HG03354 (cell line): ENCODE data around the gene UFSP2.

ENCODE experiments used
- ATAC-seq: cut with Tn5 transposase; IDR thresholded peaks from one replicate; pipeline ENCODE4 v1.9.1; 2021; ENCODE audit warnings: mild to moderate bottlenecking; ENCODE audit not compliant: unreplicated experiment, poor library complexity, severe bottlenecking

UFSP2 gene, protein sequence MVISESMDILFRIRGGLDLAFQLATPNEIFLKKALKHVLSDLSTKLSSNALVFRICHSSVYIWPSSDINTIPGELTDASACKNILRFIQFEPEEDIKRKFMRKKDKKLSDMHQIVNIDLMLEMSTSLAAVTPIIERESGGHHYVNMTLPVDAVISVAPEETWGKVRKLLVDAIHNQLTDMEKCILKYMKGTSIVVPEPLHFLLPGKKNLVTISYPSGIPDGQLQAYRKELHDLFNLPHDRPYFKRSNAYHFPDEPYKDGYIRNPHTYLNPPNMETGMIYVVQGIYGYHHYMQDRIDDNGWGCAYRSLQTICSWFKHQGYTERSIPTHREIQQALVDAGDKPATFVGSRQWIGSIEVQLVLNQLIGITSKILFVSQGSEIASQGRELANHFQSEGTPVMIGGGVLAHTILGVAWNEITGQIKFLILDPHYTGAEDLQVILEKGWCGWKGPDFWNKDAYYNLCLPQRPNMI

DNA sequence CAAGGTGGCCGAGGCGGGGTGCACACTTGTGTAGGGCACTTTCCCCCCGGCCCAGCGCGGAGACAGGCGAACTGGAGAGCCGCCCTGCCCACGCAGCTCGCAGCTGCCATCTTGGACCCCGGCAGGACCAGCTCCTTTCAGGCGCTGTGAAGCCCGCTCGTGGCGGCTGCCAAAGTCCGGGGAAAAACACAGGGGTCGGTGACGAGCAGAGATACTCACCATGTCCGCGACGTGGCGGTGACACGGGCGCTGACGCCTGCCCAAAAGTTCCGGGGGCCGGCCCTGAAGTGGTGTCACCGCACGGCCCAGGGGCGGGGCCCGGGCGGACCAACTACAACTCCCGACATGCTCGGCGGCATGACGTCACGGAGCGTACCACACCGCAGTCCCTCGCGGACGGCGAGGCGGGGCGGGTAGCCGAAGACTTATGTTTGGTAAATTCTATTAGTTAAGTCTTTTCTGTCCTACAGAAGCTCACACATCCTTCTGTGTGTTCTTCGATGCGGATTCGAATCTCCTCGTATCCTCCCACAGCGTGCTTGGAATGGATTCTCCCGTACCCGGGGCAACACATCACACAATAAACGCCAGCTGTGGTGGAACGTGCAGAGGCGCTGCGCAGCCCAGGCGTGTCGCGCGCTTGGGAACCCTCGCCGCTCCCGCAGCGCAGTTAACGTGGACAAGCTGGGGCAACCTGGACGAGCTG lies at the start of gene UFSP2:
Gene UFSP2 (minus strand): TSS at position 318 of the 706 bp plus-strand sequence. CDS start 96 bp downstream, at position 222.
- peak; percentile 91 for ATAC-seq

DNA sequence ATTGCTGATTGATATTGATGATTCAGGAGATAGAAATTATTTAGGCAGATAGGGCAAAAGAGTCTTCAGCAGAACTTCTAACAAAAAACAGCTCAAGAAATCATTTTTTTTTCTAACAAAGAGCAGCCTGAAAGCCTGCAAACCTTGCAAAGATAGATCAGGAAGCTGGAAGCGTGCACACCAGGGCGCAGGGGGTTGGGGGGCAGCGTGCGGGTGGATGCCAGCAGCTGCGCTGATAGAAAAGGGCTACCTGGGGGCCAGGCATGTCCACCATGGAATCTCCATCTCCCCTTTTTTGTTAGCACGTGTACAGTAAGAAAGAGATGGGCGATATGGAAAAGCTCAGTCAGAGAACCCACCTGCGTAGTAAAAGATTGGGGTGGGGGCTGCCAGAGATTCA lies 47.5 kb upstream of the UFSP2 start:
- no peak for ATAC-seq

DNA sequence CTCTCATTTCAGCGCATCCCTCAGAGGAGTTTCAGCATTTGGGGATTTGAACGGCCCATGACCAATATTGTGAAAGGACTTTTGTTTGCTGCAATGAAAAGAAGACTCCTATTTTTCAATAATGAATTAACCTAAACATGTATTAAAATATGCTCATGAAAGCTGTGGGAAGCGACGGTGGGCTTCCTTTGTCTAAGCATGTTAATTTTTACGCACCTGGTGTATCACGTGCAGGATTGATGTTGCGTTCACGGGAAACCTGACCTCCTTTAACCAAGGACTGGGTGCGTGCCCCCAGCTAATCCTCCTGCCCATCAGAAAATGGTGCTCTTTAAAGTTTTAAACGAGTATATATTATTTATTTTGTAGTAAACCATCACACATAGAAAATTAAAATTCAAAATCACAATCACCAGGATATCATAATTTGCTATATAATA lies 46.4 kb upstream of the UFSP2 start:
- no peak for ATAC-seq

DNA sequence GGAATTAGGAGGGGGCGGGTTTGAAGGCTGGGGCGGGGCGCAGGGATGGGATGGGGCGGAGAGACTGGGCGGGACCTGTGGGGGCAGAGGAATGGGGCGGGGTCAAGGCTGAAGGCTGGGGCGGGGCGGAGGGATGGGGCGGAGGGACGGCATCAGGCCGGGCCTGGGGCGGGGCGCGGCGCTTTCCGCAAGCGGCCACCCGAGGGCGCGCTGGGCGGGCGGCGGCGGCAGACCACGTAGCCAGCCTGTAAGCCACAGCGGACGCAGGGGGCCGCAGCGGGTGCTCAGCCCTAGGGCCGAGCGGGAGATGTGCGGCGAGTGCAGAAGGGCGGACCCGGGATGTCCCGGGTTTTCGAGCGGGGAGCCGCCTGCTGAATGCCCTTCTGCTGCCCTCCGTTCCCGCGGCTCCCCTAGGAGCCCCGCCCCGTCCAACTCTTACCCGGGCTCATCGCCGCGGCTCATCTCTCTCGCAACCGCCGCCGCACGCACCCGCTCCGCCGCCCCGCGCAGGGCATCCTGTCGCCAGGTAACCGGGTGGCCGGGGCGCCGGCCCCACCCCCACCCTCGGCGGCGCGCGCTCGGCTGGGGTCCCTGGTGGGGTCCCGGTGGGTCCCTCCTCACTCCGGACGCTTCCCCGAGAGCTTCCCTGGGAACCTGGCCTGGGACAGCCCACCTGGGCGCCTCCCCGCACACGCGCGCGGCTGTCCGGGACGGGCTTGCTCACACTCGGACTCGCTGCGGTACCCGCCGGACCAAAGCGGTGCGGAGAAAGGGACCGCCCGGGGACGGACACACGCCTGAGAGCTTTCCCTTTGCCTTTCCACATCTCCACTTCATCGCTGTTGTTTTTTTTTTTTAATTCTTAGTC lies 45.7 kb upstream of the UFSP2 start, which contains the start of gene CCDC110:
Gene CCDC110 (minus strand): TSS at position 499 of the 868 bp plus-strand sequence. CDS start 50 bp downstream, at position 449.
- ATAC-seq: peak; percentile 90

DNA sequence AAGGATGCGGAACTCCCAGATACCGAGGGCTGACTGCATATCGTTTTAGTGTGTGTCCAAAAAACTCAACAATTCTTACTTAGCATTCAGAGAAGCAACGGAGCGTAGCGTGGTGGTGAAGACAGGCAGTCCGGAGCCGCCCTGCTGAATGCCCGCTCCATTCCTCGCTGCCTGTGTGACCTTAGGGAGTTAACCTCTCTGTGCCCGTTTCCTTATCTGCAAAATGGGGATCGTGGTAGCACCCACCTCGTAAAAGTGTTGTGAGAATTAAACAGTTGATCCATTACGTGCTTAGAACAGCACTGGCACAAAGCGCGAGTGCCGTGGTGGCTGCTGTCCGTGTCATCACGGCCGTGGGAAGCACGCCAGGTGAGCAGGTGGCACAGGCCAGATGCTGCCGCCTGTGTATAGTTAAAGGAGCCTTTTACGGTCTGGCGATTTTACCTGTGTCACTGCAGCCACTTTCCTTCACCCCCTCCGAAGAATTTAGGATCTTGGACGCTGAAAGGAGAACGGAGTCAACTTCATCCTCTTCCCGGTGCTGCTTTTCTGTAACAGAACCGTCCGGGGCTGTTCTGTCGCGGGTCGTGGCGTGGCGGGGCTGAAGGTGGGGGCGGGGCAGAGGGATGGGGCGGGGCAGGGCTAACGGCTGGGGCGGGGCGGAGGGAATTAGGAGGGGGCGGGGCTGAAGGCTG lies 44.9 kb upstream of the UFSP2 start:
- ATAC-seq: no peak

DNA sequence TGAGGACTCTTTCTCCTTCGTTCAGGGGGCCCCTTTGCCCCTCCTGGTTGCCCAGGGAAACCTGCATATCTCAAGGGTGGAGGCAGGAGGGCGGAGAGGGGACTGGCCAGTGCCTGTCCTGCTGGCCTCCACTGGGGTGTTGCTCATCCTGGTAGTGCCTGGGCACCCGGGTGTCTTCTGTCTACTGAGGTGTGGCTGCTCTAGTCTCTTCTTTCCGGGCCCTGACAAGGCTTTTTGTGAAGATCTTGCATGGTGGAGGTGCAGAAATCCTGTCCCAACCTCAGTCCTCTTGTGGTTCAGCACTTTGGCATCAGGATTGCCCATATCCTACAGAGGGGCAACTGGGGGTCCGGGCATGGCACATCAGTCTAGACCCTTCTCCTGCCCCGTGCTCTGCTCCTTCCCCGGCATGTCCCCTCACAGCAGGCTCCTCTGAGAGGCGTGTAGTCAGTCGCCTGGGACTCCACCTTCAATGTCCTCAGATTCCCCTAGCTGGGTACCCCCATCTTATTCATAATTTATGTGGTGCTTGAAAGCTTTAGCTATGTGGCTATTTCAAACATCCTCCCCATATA lies 43.9 kb upstream of the UFSP2 start:
- no peak for ATAC-seq

DNA sequence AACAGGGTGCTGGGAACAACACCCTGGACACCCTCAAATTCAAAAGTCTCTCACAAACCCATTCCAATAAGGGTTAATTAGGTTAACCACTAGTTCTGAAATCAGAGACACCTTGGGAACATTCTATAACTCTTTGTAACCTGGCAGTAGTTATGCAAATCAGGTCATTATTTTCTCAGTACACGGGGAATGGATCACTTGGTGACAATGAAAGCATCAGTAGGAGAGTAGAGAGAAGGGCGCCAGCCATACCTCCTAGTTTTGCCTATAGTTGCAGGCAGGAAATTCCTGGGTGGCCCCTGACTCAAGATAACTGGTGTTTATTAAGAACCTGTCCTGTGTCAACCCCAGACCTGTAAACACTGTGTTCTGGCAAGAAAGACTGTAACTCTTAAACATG lies 43.2 kb upstream of the UFSP2 start:
- ATAC-seq: no peak

DNA sequence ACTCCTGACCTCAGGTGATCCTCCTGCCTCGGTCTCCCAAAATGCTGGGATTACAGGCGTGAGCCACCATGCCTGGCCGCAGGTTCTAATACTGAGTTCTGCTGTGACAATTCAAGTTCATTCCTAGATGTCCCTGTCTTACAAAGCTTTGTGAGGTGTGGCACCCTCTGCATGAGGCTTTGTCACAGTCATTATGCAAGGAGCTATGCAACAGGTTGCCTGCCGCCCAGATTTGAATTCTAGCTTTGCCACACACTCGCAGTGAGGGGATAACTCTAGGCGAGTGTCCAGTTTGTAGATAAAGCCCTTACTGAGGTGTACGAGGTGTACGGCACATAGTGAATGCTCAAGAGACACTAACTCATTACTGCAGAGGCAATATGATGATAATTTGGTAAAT lies 42.2 kb upstream of the UFSP2 start:
- no peak for ATAC-seq

DNA sequence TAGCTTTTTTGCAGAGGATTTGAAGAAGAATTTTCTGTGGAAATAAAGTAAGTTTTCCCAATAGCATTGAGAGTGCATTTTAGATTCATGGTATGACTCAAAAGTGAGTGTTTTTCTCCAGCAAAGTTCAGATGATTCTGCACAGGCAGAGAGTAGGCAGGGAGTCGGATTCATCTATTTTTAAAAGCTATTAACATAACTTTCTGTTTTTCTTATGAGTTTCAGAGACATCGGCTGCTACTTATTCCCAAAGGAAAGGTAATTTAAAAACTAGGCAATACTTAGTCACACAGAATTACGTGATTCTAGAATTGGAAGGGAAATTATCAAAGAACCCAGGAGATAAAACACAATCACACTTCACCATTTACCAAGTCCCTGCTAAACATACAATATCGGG lies 41.3 kb upstream of the UFSP2 start:
- ATAC-seq: no peak

DNA sequence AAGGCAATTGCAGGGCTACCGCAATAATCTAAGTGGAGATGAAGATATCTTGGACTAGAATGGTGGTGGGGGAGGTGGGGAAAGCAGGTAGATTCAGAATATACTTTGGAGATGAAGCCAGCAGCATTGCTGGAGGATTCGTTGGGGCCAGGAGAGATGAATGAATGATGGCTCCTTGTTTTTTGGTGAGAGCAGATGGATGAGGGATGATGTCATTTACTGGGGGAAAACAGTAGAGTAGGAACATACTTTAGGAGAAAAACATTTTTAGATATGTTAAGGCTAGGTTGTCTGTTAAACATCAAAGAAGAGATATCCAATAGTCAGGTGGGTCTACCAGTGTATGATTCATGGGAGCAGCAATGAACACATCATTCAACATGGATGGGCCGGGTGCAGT lies 39.9 kb upstream of the UFSP2 start:
- no peak for ATAC-seq

DNA sequence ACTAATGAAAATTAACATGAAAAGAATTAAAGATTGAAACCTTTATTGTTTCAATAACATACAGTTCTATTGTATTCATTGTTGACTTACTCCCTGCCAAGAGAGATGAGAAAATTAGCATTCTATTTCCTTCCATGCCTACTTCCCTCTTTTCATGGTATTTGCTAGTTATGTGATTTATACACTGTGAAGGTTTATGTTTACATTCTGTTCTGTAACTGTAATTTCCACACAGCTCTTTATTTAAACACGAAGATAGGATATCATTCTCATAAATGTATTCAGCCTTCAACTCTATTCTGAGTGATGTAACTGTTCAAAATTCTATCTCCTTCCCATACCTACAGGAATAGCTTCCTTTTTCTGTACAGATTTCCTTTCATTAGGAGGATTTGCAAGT lies 39.1 kb upstream of the UFSP2 start:
- no peak for ATAC-seq

DNA sequence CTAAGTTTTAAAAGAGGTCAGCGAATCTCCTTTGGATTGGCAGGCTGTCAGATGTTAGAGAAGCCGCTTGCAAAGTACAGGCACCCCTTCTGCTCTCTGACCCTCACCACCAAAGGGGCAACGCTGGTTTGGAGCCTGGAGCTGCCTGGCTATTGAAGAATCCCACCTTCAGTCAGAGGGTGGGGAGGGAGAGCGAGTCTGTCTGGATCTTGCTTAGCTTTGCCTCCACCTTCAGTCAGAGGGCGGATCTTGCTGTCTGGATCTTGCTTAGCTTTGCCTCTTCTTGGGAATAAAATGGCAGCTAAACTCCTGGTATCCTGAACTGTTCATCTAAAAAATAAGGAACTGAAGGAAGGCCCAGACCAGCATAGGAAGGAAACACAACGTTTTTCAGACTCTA lies 38.4 kb upstream of the UFSP2 start:
- ATAC-seq: no peak

DNA sequence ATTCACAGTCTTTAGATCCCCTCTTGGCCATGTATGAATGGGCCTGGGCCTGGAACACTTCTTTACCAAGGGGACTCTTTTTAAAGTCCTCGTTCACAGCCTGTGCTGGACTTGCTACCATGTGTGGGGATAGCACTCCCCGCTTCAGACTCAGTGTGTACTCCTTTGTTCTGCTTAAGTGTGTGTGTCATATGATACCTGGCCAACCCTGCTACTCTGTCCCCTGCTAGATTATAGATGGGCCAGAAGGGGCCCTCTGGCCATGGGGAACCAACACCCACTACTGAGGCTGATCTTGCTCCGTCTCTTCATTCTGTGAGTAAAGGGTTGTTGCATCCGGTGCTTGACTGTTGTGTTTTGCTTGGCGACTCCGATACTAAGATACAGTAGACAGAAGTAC lies 37.8 kb upstream of the UFSP2 start:
- no peak for ATAC-seq

DNA sequence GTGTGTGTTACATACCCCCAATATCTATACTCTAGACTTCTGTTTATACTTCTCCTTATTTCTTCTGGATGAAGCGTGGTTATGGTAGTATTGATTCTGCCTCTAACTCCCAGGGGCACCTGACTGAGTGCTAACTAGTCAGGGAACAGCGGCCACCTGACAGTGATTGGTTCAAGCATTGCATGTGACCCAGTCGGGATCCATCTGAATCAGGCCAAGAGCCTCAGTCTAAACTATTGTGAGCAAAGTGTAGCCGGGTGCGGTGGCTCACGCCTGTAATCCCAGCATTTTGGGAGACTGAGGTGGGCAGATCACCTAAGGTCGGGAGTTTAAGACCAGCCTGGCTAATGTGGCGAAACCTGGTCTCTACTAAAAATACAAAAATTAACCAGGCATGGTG lies 35.8 kb upstream of the UFSP2 start:
- ATAC-seq: no peak

DNA sequence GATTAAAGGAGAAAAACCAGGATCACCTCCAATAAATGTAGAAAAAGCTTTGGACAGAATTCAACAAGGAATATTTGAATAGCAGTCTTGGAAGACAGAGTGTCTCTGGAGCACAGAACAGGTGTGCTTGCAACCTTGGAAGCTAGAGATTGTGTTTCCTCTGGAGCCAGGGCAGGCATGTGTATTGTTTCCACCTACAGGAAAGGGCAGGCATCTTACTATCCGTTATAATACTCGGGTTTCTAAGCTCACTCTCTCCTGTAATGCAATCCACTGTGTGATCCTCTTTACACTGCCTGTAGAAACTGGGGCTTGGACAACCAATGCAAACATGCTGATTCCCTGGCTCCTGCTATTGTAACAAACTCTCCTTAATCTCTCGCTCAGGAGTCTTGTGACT lies 31.4 kb upstream of the UFSP2 start:
- no peak for ATAC-seq

DNA sequence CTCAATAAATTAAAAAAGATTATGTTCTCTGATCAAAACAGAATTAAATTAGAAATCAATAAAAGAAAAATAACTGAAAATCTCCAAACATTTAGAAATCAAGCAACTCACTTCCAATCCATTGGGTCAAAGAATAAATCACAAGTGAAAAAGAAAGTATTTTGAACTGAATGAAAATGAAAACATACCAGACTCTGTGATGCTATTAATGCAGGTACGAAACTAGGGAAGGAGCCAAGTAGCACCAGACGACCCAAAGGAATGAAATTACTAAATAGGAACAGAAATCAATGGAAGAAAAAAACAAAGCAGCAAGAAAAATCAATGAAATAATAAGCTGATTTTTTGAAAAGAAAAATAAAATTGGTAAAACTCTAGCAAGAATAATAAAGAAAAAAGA lies 30.4 kb upstream of the UFSP2 start:
- no peak for ATAC-seq

DNA sequence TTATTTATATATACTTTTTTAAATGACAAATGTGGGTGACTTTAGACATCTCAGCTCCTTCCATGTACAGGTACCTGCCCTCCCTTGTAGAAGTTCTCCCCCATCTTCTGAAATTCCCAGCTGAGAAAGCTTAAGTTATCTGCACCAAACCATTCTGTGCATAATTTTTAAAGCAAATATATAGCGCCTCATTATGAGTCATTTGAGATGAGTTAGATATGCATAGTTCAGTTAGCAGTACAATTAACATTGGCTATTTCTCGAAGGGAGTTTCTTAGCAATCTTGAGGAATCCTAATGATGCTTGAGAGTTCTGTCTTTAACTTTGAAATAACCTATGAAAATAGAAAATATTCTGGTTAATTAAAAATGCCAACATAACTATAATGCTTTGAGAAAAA lies 19.4 kb upstream of the UFSP2 start:
- ATAC-seq: no peak

DNA sequence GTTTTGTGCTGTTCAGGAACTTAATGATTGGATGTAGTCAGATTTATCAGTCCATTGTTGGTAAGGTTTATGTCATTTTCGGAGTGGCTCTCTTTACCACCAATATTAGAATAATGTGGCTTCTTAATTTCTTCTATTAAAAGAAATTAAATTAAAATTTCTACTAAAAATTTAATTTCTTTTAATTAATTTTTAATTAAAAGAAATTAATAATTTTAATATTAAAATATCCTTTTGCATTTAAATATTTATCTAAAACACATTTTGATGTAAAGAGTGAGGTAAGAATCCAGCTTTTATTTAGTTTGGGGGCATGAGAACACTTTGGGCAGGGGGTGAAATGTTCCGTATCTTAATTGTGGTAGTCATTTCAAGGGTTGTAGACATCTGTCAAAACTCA lies 15.7 kb upstream of the UFSP2 start:
- no peak for ATAC-seq

DNA sequence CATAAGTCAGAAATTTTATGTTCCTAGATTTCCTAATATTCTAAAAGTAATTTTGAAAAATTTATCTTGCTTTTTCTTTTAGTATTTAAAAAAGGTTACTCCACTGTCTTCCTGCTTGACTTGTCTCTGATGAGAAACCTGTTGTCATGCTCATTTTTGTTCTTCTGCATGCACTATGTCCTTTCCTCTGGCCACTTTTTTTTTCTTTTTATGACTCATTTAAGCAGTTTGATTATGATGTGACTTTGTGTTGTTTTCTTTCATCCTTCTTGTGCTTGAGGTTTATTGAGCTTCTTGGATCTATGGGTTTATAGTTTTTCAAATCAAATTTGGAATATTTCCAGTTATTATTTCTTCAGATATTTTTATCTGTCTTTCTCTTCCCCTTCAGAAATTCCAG lies 12.0 kb upstream of the UFSP2 start:
- ATAC-seq: no peak
